HCT116 (cell line): ENCODE results near the gene ZSCAN26. TPM values are rescaled to one million over a fixed set of nuclear protein-coding genes. Genes with fewer than 3 reads are reported as not detected.

Experiments
- ATAC-seq: fragments of 200-7000 bp; cut with Tn5 transposase; 2 replicates; pipeline ENCODE4 v1.9.1; 2020; ENCODE audit warnings: mild to moderate bottlenecking, moderate library complexity
- BruUV-seq: library from RNA; stranded (reverse); fragments of 400-500 nt; replicated peaks from 2 replicates; lab custom pipeline; 2021; lab: Mats Ljungman, UMichigan
- CTCF ChIA-PET: fragments of 300-600 bp; sonication (Branson Sonifier 250); formaldehyde crosslinking; loops from one replicate; lab custom pipeline; 2021; ENCODE audit warnings: antibody characterized with exemption; lab: Charles Lee
- POLR2A ChIA-PET: fragments of 300-600, 350-600 bp; sonication (Branson Sonifier 250); formaldehyde crosslinking; loops from one replicate; lab custom pipeline; 2021; ENCODE audit warnings: antibody characterized with exemption; lab: Charles Lee
- RAD21 ChIA-PET, 2 experiments: fragments of 300-600 bp; sonication (Branson Sonifier 250); formaldehyde crosslinking; loops; one replicate each; lab custom pipeline; 2023; ENCODE audit warnings: low total read pairs in 2 of 2; ENCODE audit not compliant: uncharacterized antibody in 2 of 2, unreplicated experiment in 2 of 2, low non-redundant PET in 1 of 2; lab: Charles Lee
- DNase-seq: peaks from one replicate; pipeline ENCODE4 v3.0.0-alpha.2; 2010; ENCODE audit warnings: low read depth, low spot score
- H2AFZ ChIP-seq: fragments of 200-600 bp; shearing (Covaris generic), sonication (generic); 2 replicates; pipeline ENCODE4 v1.6.1; 2017; ENCODE audit warnings: low read depth, mixed run types, mixed read lengths, antibody characterized with exemption, low read length; ENCODE audit not compliant: poor library complexity, severe bottlenecking
- H3K27ac ChIP-seq: 2 replicates; pipeline ENCODE4 v1.5.1; 2012; ENCODE audit warnings: low read depth, low read length
- H3K27me3 ChIP-seq: fragments of 200-600 bp; sonication (generic); 2 replicates; pipeline ENCODE4 v1.6.1; 2016; ENCODE audit warnings: mixed run types, low read length, mixed read lengths; ENCODE audit not compliant: insufficient read depth
- H3K36me3 ChIP-seq, 2 experiments: fragments of 200-500 bp in 1 of 2; fragments of 200-600 bp in 1 of 2; sonication (Bioruptor generic) in 1 of 2; sonication (generic) in 1 of 2; 2 replicates each; pipeline versions ENCODE4 v1.5.1 to v1.6.1; 2014 to 2016; ENCODE audit warnings: low read length in 2 of 2, inconsistent platforms in 1 of 2, mixed read lengths in 1 of 2, mixed run types in 1 of 2; ENCODE audit not compliant: insufficient read depth in 2 of 2, control insufficient read depth in 1 of 2
- H3K4me1 ChIP-seq, 2 experiments: fragments of 200-600 bp in 1 of 2; sonication (generic) in 1 of 2; 2 replicates each; pipeline versions ENCODE4 v1.5.1 to v1.6.1; 2012 to 2017; ENCODE audit warnings: low read length in 2 of 2, inconsistent platforms in 1 of 2, mild to moderate bottlenecking in 1 of 2, mixed read lengths in 1 of 2, mixed run types in 1 of 2, moderate library complexity in 1 of 2; ENCODE audit not compliant: insufficient read depth in 2 of 2, control insufficient read depth in 1 of 2
- H3K4me2 ChIP-seq: fragments of 200-600 bp; sonication (generic); 2 replicates; pipeline ENCODE4 v1.6.1; 2017; ENCODE audit warnings: mixed run types, low read length, mixed read lengths
- H3K4me3 ChIP-seq, 2 experiments: fragments of 200-600 bp in 1 of 2; sonication (generic) in 1 of 2; replicated peaks in 1 of 2; 2 replicates each; pipeline ENCODE4 v1.5.1; 2011 to 2016; ENCODE audit warnings: low read length in 2 of 2, control low read depth in 1 of 2, low read depth in 1 of 2, mild to moderate bottlenecking in 1 of 2, mixed read lengths in 1 of 2, mixed run types in 1 of 2
- H3K79me2 ChIP-seq: fragments of 200-600 bp; sonication (generic); 2 replicates; pipeline ENCODE4 v1.6.1; 2017; ENCODE audit warnings: mild to moderate bottlenecking, mixed run types, low read length, moderate library complexity, mixed read lengths; ENCODE audit not compliant: insufficient read depth
- H3K9ac ChIP-seq: fragments of 200-600 bp; sonication (generic); 2 replicates; pipeline ENCODE4 v1.6.1; 2016; ENCODE audit warnings: low read length, mixed read lengths
- H3K9me2 ChIP-seq: fragments of 200-600 bp; sonication (generic), shearing (Covaris generic); 2 replicates; pipeline ENCODE4 v1.6.1; 2017; ENCODE audit warnings: mixed run types, mild to moderate bottlenecking, moderate library complexity; ENCODE audit not compliant: insufficient read depth
- H3K9me3 ChIP-seq, 2 experiments: fragments of 200-500 bp in 1 of 2; fragments of 200-600 bp in 1 of 2; sonication (Bioruptor generic) in 1 of 2; sonication (generic) in 1 of 2; 2 replicates each; pipeline ENCODE4 v1.6.1; 2014 to 2017; ENCODE audit warnings: low read length in 2 of 2, mixed read lengths in 2 of 2, inconsistent platforms in 1 of 2, low read depth in 1 of 2, mild to moderate bottlenecking in 1 of 2, mixed run types in 1 of 2, moderate library complexity in 1 of 2; ENCODE audit not compliant: control insufficient read depth in 1 of 2, insufficient read depth in 1 of 2
- H4K20me1 ChIP-seq: fragments of 200-600 bp; sonication (generic), shearing (Covaris generic); 2 replicates; pipeline ENCODE4 v1.6.1; 2017; ENCODE audit warnings: mixed run types, mild to moderate bottlenecking, moderate library complexity; ENCODE audit not compliant: insufficient read depth
- ATF3 ChIP-seq: IDR thresholded peaks from 2 replicates; pipeline ENCODE4 v1.6.1; 2012
- CBX3 ChIP-seq: IDR thresholded peaks from 2 replicates; pipeline ENCODE4 v1.6.1; 2012; ENCODE audit warnings: low read depth
- EGR1 ChIP-seq: IDR thresholded peaks from 2 replicates; pipeline ENCODE4 v1.6.1; 2012; ENCODE audit warnings: low read depth
- ELF1 ChIP-seq: IDR thresholded peaks from 2 replicates; pipeline ENCODE4 v1.6.1; 2012; ENCODE audit warnings: low read depth, borderline replicate concordance
- EZH2 ChIP-seq: fragments of 200-600 bp; sonication (generic); IDR thresholded peaks from 2 replicates; pipeline ENCODE4 v1.6.1; 2017; ENCODE audit warnings: antibody characterized with exemption, mixed run types
- EZH2phosphoT487 ChIP-seq: fragments of 200-600 bp; IDR thresholded peaks from 2 replicates; pipeline ENCODE4 v1.6.1; 2018; ENCODE audit warnings: antibody characterized with exemption, borderline replicate concordance
- FOSL1 ChIP-seq: IDR thresholded peaks from 2 replicates; pipeline ENCODE4 v1.6.1; 2012; ENCODE audit warnings: low read depth
- JUND ChIP-seq: IDR thresholded peaks from 2 replicates; pipeline ENCODE4 v1.6.1; 2012
- MAX ChIP-seq: IDR thresholded peaks from 2 replicates; pipeline ENCODE4 v1.6.1; 2012
- POLR2A ChIP-seq: IDR thresholded peaks from 2 replicates; pipeline ENCODE4 v1.7.0; 2011; ENCODE audit warnings: borderline replicate concordance; ENCODE audit not compliant: insufficient read depth, insufficient read length; ENCODE audit errors: extremely low read depth
- POLR2AphosphoS5 ChIP-seq: IDR thresholded peaks from 2 replicates; pipeline ENCODE4 v1.6.1; 2011; ENCODE audit warnings: mild to moderate bottlenecking, low read depth, low read length, moderate library complexity
- REST ChIP-seq: IDR thresholded peaks from 2 replicates; pipeline ENCODE4 v1.6.1; 2012; ENCODE audit warnings: low read depth
- SIN3A ChIP-seq: IDR thresholded peaks from 2 replicates; pipeline ENCODE4 v1.6.1; 2012; ENCODE audit warnings: low read depth
- SRF ChIP-seq: IDR thresholded peaks from 2 replicates; pipeline ENCODE4 v1.6.1; 2012; ENCODE audit warnings: low read depth
- TCF7L2 ChIP-seq: IDR thresholded peaks from 2 replicates; pipeline ENCODE4 v1.7.0; 2011; ENCODE audit warnings: borderline replicate concordance, inconsistent platforms; ENCODE audit not compliant: insufficient read depth, insufficient read length; ENCODE audit errors: extremely low read depth
- YY1 ChIP-seq: IDR thresholded peaks from 2 replicates; pipeline ENCODE4 v1.6.1; 2011; ENCODE audit warnings: low read length, low read depth, moderate library complexity, mild to moderate bottlenecking; ENCODE audit not compliant: insufficient replicate concordance; ENCODE audit errors: extremely low read depth
- ZFX ChIP-seq: fragments of 450-650 bp; IDR thresholded peaks from 2 replicates; pipeline ENCODE4 v1.6.1; 2017
- ZNF274 ChIP-seq: fragments of 200-500 bp; sonication (Bioruptor generic); IDR thresholded peaks from 2 replicates; pipeline ENCODE4 v1.6.1; 2014; ENCODE audit warnings: mild to moderate bottlenecking, low read depth, low read length, inconsistent platforms
- intact Hi-C: fragments of 100-400 bp; cut with micrococcal nuclease; formaldehyde crosslinking; loops from 2 replicates; pipeline ENCODE4 v1.10.0; 2022
- total RNA-seq: library from RNA; stranded (reverse); gene quantifications from one replicate; pipeline ENCODE4 v1.2.1, GENCODE V29; 2021; ENCODE audit not compliant: unreplicated experiment
- TF ChIP-seq, protein P1 (sequence below): IDR thresholded peaks from 2 replicates; pipeline ENCODE4 v1.6.1; 2011; ENCODE audit warnings: mild to moderate bottlenecking, low read length, moderate library complexity; ENCODE audit not compliant: insufficient replicate concordance; ENCODE audit errors: extremely low read depth
- TF ChIP-seq, protein P2 (sequence below), 3 experiments: fragments of 200-600 bp in 1 of 3; sonication (generic) in 1 of 3; IDR thresholded peaks in 2 of 3; conservative IDR thresholded peaks in 1 of 3; 2 replicates each; pipeline ENCODE4 v1.5.1; 2012 to 2017; ENCODE audit warnings: low read depth in 2 of 3, low read length in 2 of 3, antibody characterized with exemption in 1 of 3, borderline replicate concordance in 1 of 3, control low read depth in 1 of 3, mild to moderate bottlenecking in 1 of 3, mixed read lengths in 1 of 3, mixed run types in 1 of 3, moderate library complexity in 1 of 3; ENCODE audit not compliant: insufficient read depth in 1 of 3

Gene ZSCAN26
- total RNA-seq, 1 experiment from 2014 or later = 10.3 TPM

GRCh38 chr6:28323813-28324424 lies 57.0 kb downstream of the ZSCAN26 start:
- no TSS peak for BruUV-seq
- DNase-seq (no peak), ATAC-seq (no peak)
- Histone ChIP-seq H3K9me3 (peaks cover 5 to 18% of the 10 kb centered on the region in 2 experiments; a peak in 3 of 4 replicates), H3K27ac (no peak overlapping the region), H3K9me2 (no peaks in the 10 kb centered on the region), H2AFZ (no peak overlapping the region), H3K27me3 (no peaks in the 10 kb centered on the region), H3K36me3 (peaks cover 0 to 17% of the 10 kb centered on the region in 2 experiments; a peak in 1 of 4 replicates), H3K4me2 (no peak overlapping the region), H3K4me3 (no peak overlapping the region), H3K79me2 (no peaks in the 10 kb centered on the region), H3K4me1 (no peaks in the 10 kb centered on the region), H4K20me1 (no peaks in the 10 kb centered on the region), H3K9ac (no peak overlapping the region)
- ChIA-PET CTCF (no interaction called here), POLR2A (no interaction called here), RAD21 (no interaction called here)
- intact Hi-C loops = no loop called here
- TF ChIP-seq EZH2phosphoT487 (no peak), ELF1 (no peak), CBX3 (no peak), ZNF274 (no peak), ZFX (no peak), EZH2 (no peak), SIN3A (no peak), MAX (no peak), SRF (no peak), JUND (no peak), FOSL1 (no peak), TCF7L2 (no peak), EGR1 (no peak), ATF3 (no peak), POLR2A (no peak), POLR2AphosphoS5 (no peak), YY1 (no peak), REST (no peak)
- TF ChIP-seq, protein P1, sequence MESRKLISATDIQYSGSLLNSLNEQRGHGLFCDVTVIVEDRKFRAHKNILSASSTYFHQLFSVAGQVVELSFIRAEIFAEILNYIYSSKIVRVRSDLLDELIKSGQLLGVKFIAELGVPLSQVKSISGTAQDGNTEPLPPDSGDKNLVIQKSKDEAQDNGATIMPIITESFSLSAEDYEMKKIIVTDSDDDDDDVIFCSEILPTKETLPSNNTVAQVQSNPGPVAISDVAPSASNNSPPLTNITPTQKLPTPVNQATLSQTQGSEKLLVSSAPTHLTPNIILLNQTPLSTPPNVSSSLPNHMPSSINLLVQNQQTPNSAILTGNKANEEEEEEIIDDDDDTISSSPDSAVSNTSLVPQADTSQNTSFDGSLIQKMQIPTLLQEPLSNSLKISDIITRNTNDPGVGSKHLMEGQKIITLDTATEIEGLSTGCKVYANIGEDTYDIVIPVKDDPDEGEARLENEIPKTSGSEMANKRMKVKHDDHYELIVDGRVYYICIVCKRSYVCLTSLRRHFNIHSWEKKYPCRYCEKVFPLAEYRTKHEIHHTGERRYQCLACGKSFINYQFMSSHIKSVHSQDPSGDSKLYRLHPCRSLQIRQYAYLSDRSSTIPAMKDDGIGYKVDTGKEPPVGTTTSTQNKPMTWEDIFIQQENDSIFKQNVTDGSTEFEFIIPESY = no peak
- TF ChIP-seq, protein P2, sequence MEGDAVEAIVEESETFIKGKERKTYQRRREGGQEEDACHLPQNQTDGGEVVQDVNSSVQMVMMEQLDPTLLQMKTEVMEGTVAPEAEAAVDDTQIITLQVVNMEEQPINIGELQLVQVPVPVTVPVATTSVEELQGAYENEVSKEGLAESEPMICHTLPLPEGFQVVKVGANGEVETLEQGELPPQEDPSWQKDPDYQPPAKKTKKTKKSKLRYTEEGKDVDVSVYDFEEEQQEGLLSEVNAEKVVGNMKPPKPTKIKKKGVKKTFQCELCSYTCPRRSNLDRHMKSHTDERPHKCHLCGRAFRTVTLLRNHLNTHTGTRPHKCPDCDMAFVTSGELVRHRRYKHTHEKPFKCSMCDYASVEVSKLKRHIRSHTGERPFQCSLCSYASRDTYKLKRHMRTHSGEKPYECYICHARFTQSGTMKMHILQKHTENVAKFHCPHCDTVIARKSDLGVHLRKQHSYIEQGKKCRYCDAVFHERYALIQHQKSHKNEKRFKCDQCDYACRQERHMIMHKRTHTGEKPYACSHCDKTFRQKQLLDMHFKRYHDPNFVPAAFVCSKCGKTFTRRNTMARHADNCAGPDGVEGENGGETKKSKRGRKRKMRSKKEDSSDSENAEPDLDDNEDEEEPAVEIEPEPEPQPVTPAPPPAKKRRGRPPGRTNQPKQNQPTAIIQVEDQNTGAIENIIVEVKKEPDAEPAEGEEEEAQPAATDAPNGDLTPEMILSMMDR (IDR thresholded peaks at IDR 0.05 in 2 of 3, conservative IDR thresholded peaks at IDR 0.05 in 1 of 3; ENCODE audit: borderline replicate concordance in 1 of 3, insufficient read depth in 1 of 3, low read depth in 2 of 3, low read length in 2 of 3) = no peak
